ENCODE measurements around the gene SCCPDH.

DNA sequence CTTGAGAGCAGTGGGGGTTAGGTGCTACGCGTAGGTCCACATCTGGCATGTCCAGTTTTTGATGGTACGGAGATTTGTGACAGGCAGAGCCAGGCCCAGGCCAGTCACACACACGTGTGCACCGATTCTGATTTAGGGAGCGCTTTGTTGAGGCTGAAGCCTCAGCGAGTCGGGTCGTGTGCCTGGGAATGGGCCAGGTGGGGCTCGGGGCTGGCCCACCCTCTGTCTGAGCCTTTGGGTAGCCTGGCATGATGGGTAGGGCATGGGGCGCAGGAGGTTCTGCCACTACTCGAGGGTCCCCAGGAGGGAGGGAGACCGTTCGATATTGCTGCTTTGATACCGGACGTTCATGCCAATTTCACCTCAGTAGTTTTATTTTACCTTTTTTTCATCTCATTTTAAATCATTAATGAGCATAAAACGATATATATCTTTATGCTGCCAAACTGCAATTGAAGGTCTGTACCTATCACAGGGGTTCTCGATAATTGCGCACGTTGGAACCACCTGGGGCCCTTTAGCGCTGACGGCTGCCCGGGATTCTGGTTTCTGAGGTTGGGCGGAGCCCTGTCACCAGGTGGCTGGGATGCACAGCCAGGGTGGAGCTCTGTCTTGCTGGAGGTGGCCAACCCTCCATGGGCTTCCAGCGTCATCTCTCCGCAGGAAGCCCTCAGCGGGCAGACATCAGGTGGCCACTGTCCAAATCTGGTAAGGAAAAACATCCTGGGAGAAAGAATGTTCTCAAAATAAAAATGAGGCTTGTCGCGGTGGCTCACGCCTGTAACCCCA, 71.9 kb downstream of the SCCPDH start:
- no peak for TF ChIP-seq EP300 (IDR thresholded peaks at IDR 0.05)
- no peak for TF ChIP-seq KDM1A (IDR thresholded peaks at IDR 0.05; ENCODE audit: low read depth)
- no peak for TF ChIP-seq MAZ (IDR thresholded peaks at IDR 0.05; ENCODE audit: borderline replicate concordance, low read depth, low read length)
- TF ChIP-seq, protein P1, sequence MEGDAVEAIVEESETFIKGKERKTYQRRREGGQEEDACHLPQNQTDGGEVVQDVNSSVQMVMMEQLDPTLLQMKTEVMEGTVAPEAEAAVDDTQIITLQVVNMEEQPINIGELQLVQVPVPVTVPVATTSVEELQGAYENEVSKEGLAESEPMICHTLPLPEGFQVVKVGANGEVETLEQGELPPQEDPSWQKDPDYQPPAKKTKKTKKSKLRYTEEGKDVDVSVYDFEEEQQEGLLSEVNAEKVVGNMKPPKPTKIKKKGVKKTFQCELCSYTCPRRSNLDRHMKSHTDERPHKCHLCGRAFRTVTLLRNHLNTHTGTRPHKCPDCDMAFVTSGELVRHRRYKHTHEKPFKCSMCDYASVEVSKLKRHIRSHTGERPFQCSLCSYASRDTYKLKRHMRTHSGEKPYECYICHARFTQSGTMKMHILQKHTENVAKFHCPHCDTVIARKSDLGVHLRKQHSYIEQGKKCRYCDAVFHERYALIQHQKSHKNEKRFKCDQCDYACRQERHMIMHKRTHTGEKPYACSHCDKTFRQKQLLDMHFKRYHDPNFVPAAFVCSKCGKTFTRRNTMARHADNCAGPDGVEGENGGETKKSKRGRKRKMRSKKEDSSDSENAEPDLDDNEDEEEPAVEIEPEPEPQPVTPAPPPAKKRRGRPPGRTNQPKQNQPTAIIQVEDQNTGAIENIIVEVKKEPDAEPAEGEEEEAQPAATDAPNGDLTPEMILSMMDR (IDR thresholded peaks at IDR 0.05) = no peak
- TF ChIP-seq HDAC2 (IDR thresholded peaks at IDR 0.05) = no peak
- TF ChIP-seq, protein P2, sequence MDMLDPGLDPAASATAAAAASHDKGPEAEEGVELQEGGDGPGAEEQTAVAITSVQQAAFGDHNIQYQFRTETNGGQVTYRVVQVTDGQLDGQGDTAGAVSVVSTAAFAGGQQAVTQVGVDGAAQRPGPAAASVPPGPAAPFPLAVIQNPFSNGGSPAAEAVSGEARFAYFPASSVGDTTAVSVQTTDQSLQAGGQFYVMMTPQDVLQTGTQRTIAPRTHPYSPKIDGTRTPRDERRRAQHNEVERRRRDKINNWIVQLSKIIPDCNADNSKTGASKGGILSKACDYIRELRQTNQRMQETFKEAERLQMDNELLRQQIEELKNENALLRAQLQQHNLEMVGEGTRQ (IDR thresholded peaks at IDR 0.05) = no peak
- no peak for TF ChIP-seq CHD2 (IDR thresholded peaks at IDR 0.05; ENCODE audit: low read length, partially characterized antibody)
- TF ChIP-seq POLR2A (IDR thresholded peaks at IDR 0.05; ENCODE audit: low read length) = no peak
- no peak for TF ChIP-seq BHLHE40 (IDR thresholded peaks at IDR 0.05; ENCODE audit: low read depth, low read length)
- TF ChIP-seq NR3C1 (IDR thresholded peaks at IDR 0.05) = no peak
- no peak for TF ChIP-seq CHD4 (IDR thresholded peaks at IDR 0.05; ENCODE audit: borderline replicate concordance)

Data from A549 (cell line).